ENCODE measurements around the gene RANBP1.

DNA sequence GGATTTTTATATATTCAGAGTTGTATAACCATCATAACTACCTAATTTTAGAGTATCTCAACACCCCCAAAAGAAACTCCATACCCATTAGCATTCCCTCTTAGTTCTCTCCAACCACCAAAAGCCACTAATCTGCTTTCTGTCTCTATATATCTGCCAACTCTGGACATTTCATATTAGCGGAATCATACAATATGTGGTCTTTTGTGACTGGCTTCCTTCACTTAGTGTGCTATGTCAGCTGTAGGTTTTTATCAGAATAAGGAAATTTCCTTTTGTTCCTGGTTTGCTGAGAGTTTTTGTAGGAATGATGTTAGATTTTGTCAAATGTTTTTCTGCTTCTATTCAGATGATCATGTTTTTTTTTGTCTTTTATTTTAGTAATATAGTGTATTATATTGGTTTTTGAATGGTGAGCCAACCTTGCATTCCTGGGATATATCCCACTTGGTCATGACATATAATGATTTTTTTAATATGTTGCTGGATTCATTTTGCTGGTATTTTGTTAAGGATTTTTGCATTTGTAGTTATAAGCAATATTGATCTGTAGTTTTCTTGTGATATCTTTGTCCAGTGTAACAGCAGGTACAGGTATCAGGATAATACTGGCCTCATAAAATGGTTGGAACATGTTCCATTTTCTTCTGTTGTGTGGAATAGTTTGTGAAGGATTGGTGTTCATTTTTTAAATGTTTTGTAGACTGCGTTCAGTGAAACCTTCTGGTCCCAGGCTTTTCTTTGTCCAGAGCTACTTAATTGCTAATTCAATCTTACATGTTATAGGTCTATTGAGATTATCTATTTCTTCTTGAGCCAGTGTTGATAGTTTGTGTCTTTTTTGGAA is 19.1 kb upstream of the RANBP1 start:
- TF ChIP-seq GATA3 (IDR thresholded peaks at IDR 0.05; ENCODE audit: low read depth, low read length): no peak
- TF ChIP-seq GATA2 (IDR thresholded peaks at IDR 0.05; ENCODE audit: low read depth, low read length): no peak

All from SH-SY5Y (cell line).